GM21515 (cell line): Measurements from ENCODE around the gene RBBP8NL.
A peak's percentile ranks its signal among the peaks of the same experiment; 100 is the strongest.

Source experiments
- ATAC-seq: cut with Tn5 transposase; IDR thresholded peaks from one replicate; pipeline ENCODE4 v1.9.1; 2021; ENCODE audit not compliant: unreplicated experiment

RBBP8NL gene

DNA sequence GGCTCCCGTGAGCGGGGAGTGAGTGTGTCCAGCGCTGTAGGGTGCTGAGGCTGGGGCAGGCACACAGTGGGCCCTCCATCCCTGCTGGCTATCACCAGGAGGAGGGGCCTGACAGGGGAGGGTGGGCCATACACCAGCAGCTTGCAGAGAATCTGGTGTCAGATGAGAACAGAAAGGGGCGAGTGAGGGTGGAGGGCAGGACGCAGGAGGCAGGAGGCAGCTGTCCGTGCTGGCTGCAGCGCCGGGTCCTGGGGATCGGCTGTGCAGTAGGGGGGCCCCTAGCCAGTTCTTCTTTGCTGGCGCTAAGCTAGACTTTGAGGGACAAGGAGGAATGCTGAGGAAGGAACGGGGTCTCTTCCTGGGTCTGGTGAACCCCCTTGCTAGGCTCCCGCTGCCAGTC lies 18.7 kb downstream of the RBBP8NL start:
- no peak for ATAC-seq

DNA sequence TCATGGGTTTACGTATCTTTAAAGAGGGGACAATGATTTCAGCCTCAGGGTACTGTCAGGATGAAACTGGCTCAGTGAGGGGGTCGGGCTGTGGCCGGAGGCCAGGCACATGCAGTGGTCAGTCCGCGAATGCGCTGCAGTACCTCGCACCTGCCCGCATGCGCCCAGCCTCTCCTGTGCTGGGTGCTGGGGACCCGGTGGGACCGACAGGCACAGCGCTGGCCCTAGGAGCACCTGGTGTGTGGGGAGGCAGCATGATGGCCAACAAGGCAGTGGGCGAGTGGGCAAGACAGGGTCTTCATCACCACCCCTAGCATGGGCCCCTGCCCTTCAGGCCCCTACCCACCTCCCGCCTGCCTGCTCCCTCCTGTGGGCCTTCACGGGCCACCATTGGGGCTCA lies 19.3 kb downstream of the RBBP8NL start:
- no peak for ATAC-seq

DNA sequence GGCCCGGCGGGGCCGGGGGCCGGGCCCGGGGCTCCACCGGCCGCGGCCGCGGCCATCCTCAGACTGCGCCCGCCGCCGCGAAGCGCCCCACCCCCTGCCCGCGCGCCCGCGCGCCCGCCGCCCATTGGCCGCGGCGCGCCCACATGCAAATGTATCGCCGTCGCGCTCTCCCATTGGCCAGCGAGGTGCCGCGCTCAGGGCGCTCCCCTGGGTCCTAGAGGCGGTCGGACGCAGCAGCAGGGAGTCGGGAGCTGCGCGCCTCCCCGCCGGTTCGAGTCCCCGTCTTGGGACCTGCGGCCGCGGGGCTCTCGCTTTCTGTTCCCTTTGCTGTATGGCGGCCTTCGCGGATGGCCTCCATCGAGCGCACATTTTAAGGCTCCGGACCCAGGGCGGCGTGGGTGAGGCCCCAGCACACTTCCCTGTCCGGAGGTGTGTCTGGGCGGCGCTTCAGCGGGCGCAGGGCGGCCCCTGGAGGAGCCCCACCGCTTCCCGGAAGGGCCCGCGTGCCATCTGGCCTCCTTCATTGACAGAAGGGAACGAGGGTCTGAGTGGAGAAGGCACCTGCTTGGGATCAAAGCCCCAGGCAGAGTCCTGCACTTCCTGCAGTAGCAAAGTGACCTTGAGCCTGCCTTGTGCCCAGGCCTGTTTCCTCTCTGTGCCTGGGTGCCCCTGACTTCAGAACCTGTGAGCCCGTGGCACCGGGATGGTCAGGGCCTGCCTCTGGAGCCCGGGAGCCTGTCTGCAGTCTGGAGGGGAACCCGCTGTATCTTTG lies 19.9 kb downstream of the RBBP8NL start, which contains the start of gene CABLES2:
CABLES2 (minus strand) TSS at position 65 of the 772 bp plus-strand sequence; CDS start at position 56, 9 bp downstream.
- ATAC-seq, result peak; percentile 75

DNA sequence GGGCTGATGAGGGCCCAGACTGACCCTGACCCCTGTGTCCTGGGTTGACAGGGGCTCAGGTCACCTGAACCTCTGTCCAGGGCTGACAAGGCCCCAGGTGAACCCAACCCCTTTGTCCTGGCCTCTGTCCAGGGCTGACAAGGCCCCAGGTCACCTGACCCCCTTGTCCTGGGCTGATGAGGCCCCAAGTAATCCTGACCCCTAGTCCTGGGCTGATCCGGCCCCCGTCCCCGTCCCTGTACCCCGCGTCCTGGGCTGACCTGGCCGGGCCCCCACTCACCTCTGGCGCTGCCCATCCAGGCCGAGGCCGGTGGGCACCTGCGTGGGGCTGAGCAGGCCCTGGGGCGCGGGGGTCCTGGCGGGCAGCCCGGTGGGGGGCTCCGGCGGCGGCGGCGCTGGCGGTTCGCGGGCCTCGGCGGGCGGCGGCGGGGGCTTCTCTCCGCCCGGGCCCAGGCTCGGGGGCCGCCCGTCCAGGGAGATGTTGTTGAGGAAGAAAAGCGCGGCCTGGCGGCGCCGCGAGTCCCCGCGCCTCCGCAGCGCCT lies 20.6 kb downstream of the RBBP8NL start:
- ATAC-seq, result peak; percentile 2

DNA sequence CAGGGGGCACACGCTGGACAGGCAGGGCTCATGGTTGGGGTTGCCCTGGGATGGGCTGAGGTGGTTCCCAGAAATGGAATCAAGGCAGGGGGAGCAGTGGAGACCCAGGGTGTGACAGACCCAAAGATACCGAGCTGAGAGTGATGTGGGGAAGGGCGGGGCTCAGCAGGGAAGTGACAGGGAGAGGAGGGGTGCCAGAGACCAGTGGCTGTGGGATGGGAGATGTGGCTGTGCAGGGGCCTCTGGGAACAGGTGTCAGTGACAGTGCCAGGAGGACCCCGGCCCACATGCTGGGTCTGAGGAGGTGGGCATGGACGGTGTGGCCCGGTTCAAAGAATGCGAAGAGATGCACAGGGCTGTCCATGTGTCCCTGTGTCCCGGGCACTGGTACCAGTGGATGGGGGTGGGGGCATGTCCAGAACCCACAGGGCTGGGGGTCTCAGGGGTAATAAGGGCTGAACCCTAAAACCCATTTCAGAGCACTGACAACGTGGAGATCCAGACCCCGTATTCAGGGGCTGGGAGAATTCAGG lies 21.3 kb downstream of the RBBP8NL start:
- no peak for ATAC-seq

DNA sequence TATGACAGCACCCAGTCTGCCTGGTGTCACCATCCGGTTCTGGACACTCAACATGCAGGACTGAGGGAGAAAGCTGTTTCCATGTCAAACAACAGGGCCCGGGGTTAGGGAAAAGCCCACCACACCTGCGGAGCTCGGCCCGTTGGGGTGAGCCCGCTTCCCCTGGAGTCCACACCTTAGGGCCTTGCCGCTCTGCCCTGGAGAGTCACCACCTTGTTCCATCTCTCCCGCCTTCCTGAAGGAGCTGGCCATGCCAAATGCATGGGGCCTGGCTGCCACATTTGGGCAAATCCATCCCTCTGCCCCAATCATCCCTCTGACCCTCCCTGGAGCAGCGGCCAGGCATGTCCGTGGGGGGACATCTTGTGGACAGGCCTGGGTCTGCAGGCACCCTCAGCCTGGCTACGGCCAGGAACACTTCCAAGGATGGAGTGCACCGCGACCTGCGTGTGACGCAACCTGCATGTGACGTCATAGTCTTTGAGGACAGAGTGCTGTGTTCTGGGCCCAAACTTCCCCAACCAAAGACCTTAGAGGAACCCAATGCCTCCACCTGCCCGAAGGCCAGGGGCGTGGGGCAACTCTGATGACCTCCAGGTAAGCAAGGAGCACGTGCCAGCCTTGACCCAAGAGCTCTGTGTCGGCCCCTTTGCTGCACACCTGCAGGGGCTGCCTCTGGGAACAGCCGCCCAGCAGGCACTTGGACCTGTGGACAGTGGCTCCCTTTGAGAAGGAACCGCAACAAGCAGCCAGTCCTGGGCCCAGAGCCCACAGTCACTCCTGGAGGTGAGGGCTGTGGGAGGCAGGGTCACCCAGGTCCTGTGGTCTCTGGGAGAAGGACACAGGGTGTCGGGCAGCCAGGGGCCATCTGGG lies 22.0 kb downstream of the RBBP8NL start:
- no peak for ATAC-seq

DNA sequence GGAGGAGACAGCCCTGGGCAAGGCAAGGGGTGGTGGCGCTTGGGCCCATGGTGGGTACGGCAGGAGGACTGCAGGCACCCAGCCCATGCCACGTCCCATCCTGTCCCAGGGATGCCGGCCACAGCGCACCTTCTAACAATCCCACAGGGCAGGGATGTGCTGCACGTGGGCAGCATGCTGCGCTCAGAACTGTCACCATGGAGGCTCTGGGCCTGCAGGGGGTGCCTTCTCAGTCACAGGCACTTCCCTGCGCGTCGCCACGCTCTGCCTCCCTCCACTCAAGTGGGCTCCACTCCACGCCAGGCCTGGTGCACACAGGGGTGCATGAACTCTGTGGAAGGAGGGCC lies 22.6 kb downstream of the RBBP8NL start:
- no peak for ATAC-seq

DNA sequence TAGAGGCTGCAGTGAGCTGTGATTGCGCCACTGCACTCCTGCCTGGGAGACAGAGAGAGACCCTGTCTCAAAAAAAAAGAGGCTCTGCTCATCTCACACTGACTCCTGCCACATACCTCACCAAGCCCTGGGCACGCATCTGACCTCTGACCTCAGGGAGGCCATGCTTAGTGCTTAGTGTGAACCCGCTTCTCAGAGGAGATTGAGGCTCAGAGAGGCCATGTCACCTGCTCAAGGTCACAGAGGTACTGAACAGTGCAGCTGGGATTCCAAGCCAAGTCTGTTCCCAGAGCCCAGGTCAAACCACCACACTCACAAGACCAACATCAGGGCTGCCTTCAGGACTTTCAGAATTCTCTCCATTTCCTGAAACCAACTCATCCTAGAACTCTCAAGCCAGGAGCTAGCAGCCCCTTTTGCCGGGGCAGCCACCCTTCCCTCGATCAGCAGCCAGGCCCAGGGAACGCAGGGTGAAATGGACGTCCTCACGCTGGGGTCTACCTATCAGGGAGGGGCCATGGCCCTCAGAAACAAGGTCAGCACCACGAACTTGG lies 23.1 kb downstream of the RBBP8NL start:
- ATAC-seq, result no peak

DNA sequence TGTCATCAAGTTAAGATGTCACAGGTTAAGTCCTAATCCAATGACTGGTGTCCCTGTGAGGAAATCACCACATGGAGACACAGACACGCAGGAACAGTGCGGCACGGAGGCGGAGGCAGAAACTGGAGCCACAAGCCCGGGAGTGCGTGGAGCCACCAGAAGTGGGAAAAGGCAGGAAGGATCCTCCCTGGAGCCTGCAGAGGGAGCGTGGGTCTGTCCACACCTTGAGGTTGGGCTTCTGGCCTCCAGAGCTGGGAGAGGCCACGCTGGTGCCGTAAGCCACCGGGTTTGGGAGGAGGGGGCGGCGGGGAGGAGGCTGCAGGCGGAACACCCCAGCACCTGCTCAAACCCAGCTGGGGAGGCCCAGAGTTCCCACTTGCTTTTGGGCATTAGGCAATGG lies 24.0 kb downstream of the RBBP8NL start:
- ATAC-seq, result no peak

DNA sequence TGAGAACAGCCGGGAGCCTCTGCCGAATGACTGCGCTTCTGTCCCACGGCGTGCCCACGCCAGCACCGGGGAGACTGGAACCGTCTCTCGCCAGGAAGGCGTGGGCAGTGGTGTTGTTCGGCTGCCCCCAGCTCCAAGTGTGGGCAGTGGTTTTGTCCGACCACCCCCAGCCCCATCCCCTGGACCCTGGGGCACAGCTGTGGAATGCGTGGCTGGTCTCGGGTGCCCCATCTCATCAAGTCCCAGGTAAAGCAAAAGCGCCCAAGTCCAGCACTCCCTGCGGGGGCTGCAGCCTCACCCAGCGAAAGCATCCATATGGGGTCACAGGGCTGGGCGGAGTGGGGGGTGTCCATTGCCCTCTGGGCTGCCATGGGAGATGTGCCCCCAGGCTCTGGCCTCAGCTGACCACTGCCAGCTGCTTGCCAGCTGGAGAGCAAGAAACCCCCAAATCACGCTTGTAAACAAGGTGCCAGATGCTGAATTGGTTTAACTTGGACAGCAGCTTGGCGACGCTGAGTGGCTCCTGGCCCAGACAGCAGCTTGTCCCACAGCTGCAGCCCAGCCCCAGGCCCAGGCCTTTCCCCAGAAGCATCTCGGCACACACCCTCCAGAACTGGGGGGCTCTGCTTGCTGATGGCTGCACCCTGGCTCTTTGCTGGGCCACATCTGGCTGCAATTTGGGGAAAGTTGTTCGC lies 24.7 kb downstream of the RBBP8NL start:
- ATAC-seq, result no peak

DNA sequence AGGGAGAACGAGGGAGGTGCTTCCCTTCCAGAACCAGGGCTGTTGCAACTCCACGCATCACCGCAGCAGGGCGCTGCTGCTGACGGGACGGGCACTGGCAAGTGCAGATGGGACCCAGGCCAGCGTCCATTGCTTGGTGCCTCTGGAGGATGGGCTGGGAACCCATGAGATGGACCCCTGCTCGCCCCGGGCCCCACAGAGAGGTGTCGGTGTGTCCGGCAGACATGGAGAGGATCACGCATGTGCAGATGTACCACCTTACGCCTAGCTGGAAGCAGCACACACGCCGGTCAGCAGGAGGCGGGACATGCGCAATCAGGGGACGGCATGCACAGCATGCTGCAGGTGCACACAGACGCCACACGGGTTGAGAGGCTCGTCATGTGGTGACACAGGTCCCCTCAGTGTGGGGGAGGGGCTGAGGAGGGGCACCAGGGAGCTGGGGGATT lies 26.0 kb downstream of the RBBP8NL start:
- no peak for ATAC-seq

DNA sequence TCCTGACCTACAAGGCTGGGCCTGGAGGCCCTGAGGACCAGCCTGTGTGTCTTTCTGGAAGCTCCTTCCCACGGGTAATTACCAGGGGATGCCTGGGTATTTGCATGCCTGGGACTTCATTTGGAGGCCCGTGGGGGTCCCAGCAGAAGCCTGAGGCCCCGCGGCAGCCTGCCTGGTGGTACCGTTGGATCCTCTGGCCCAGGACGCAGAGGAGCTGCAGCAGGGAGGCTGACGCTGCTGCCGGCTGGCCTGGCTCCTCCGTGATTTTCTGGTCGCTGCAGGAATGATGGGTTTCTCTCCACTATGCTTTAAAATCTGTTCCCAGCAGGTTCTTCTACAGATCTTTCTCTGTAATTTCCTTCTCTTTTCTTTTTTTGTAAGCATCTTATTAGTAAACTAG lies 26.8 kb downstream of the RBBP8NL start:
- no peak for ATAC-seq

DNA sequence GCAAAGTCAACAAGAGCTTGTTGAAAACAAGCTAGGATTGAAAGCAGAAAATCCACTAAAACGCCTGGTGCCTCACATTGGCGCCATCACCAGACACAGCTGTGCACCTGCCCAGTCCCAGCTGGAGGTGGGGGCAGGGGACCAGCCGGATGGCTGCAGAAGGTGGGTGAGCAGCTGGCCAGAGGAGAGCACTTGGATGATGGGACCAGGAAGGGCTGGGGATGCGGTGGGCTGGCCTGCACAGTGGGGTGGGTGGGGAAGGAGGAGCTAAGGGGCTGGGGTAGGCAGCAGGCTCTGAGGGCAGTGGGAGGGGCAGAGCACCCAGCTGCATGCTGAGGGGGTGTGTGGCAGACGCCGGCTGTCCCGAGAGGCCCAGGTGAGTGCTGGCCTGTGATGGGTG lies 27.3 kb downstream of the RBBP8NL start:
- ATAC-seq, result no peak

DNA sequence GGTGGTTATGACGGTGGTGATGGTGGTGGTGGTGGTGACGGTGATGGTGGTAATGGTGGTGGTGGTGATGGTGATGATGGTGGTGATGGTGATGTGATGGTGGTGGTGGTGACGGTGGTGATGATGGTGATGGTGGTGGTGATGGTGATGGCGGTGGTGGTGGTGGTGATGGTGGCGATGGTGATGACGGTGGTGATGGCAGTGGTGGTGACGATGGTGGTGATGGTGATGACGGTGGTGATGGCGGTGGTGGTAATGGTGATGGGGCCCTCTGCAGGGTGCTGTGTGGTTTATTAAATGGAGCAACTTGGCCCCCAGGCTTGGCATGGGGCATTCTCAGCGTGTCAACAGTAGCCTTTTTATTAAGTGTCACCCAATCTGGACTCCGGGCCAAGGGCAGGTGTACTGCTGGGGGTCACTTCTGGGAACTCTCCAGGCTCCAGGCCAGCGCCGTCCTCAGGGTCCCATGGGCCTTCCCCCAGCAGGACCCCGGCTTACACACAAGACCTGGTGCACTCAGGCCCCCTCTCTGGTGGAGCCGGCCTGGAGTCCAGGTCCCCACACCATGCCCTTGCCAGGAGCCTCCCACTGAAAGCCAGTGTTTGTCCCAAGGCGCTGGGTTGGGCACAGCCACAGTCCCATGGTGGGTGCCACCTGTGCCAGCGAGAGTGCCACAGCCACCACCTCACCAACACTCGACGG lies 29.1 kb downstream of the RBBP8NL start:
- no peak for ATAC-seq

DNA sequence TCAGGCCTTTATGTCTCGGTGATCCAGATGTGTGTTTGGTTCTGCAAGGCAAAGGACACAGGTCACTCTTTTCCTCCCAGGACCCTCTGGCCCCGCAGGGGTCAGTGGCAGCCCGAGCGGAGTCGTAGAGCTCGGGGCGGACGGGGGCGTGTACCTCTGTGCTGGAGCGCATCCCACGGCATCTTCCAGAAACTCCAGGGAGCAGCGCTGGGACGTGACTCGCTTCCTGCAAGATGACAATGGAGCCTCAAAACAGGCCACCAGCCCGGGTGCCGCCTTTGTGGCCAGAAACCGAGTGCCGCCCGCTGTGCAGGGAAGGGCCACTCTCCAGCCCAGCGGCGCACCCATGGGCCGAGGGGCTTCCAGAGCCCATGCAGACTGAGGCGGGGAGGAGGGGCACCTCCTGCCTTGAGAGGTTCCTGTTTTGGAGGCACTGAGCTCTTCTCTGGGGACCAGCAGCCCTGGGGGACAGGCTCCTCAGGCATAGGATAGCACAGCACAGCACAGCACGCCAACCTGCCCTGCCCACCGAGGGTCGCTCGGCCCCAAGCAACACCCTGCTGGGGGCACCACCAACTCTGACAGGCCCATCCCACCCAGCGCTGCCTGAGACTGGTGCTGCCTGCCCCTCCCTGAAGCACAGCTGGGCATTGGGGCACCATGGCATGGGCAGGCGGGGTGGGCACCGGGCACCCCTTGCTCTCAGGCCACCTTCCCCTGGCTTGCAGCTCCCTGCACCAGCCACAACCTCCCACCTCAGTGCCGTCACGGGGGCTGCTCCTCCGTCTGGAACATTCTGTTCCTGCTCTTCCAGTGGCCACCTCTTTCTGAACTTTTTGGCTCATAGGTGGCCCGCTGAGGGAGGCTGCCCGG lies 30.7 kb downstream of the RBBP8NL start:
- ATAC-seq, result no peak

DNA sequence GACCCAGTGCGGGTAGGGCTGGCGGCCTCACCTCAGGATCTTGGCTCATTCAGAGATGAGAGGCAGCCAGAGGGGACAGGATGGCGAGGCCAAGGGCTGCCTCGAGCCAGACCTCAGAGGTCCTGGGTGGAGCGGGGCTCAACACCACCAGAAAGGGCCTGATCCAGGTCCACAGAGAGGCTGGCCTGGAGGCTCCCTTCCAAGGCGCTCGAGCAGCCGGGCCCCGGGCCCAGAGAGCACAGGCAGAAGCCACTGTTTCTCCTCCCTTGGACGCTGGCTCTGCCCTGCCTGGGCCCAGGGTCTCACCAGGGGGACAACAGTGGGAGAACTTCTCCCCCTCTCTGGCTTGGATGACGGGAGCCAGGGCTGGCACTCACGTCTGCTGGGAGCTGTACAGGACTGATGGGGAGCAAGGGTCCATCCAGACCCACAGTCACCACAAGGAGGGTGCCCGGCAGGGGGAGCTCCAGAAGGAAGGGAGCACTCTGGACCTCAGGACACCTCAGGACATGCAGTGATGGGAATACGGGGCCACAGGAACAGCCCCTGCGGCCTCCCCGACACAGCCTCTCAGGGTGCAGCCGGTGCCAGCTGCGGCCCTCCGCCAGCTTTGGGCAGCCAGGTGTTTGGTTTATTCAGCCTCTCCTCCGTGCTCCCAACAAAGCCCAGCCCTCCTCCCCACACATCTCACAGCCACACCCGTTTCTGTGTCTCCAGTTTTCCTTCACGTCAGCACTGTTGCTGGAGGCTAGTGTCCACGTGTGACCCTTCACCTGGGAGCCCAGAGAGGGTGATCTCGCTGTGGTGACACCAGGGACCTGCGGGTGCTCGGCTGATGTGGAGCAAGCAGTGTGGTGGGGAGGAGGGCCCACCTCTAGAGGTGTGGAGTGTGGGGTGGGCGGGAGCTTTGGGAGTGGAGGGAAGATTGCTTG lies 31.8 kb downstream of the RBBP8NL start:
- ATAC-seq, result no peak

DNA sequence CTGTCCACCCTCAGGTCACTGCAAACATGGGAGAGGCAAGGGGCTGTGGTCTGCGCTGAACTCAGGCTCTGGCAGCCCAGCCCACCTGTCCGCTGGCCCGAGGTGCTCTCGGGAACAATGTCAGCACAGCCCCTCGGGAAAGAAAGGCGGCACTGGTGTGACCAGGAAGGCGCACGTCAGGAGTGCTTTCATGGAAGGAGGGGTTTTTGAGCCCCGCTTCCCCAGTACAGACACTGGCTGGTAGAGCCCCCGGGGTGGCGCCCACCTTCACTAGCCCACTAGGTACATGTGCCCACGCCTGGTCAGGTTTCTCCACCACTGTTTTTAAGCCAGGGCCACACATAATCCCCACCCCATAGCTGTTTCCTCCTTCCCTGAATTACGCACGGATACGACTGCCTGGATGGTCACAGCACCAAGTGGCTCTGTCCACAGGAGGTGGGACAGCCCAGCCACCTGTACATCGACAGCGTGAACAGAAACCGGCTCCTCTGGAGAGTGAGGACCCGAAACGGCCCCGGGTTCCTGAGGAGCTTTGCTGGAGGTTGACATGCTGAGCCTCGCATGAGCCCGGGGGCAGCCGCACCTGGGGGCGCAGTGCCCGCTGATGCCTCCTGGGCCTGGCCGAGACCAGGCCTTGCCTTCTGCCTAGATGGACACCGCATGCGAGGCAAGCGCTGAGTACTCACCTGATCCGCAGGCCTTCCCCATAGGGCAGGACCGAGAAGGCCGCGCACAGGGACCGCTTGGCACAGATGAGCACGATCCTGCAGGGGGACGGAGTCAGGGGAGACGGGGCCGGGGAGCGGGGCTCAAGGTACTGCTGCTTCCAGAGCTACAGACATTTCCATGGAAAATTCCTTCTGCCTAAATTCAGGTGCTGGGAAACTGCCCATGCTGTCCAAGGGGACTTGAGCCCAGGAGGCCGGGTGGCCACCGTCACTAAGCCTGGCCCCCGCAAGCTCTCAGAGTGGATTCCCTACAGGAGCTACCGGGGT lies 32.8 kb downstream of the RBBP8NL start:
- no peak for ATAC-seq
